Stimulated activated CD8-positive, alpha-beta memory T cell treated with anti-CD3 and anti-CD28 coated beads, Interleukin-4, amount 100 ng/mL, for 48 hours (primary cell): ENCODE measurements around the gene MRPS27.
"Not testable (repeated sequence)": the region's sequence is repeated elsewhere in the genome, so short reads cannot be mapped to it uniquely, and the experiment has no call there.

Experiments
- DNase-seq: peaks from one replicate; pipeline ENCODE4 v3.0.0-alpha.2; 2020

The MRPS27 gene

GRCh38 chr5:72197393-72197792, 122.6 kb downstream of the MRPS27 start:
- DNase-seq = no peak

- DNase-seq = no peak
These were observed 124.5 kb downstream of the MRPS27 start for GRCh38 chr5:72195581-72195980.

GRCh38 chr5:72194846-72195245, 125.2 kb downstream of the MRPS27 start:
- DNase-seq = peak; percentile 65

GRCh38 chr5:72191404-72191803, 128.6 kb downstream of the MRPS27 start:
- DNase-seq = no peak

- DNase-seq = no peak
These were observed 130.9 kb downstream of the MRPS27 start for GRCh38 chr5:72189146-72189545.

- DNase-seq = no peak
These were observed 131.9 kb downstream of the MRPS27 start for GRCh38 chr5:72188166-72188565.

GRCh38 chr5:72187388-72188075, 132.5 kb downstream of the MRPS27 start:
- DNase-seq = no peak

GRCh38 chr5:72185496-72186329, 134.3 kb downstream of the MRPS27 start:
- DNase-seq = no peak

GRCh38 chr5:72184408-72184807, 135.6 kb downstream of the MRPS27 start:
- no peak for DNase-seq

- no peak for DNase-seq
These were observed 136.9 kb downstream of the MRPS27 start for GRCh38 chr5:72183101-72183520.

GRCh38 chr5:72182686-72183085, 137.4 kb downstream of the MRPS27 start:
- no peak for DNase-seq

- DNase-seq = no peak
These were observed 139.1 kb downstream of the MRPS27 start for GRCh38 chr5:72180925-72181324.

- DNase-seq = no peak
These were observed 140.1 kb downstream of the MRPS27 start for GRCh38 chr5:72179816-72180440.

- DNase-seq = no peak
These were observed 140.8 kb downstream of the MRPS27 start for GRCh38 chr5:72179028-72179815.

GRCh38 chr5:72177538-72177937, 142.5 kb downstream of the MRPS27 start:
- no peak for DNase-seq

GRCh38 chr5:72172786-72173185, 147.3 kb downstream of the MRPS27 start:
- DNase-seq = no peak

- DNase-seq = peak; percentile 33
These were observed 148.4 kb downstream of the MRPS27 start for GRCh38 chr5:72171667-72172066.

GRCh38 chr5:72171181-72171580, 148.9 kb downstream of the MRPS27 start:
- not testable (repeated sequence) for DNase-seq

GRCh38 chr5:72170101-72170500, 149.9 kb downstream of the MRPS27 start:
- DNase-seq = no peak
